Naive thymus-derived CD8-positive, alpha-beta T cell (primary cell): ENCODE data around the gene MUSTN1. TPM values are rescaled to one million over a fixed set of nuclear protein-coding genes. Genes with fewer than 3 reads are reported as not detected.

Experiments used
- ATAC-seq, 2 donors: fragments of 150-1000 bp; cut with Tn5 transposase in 1 of 2; sonication (Bioruptor Pico), chemical (Tn5 transposase) in 1 of 2; 1 replicate in 1 of 2; 2 replicates in 1 of 2; pipeline ENCODE4 v1.10.0; 2021; ENCODE audit warnings: mild to moderate bottlenecking in 2 of 2, moderate library complexity in 2 of 2
- POLR2A ChIA-PET: fragments of 350-600 bp; sonication (Branson Sonifier 250); formaldehyde crosslinking; loops from one replicate; lab custom pipeline; 2021; ENCODE audit warnings: antibody characterized with exemption; lab: Charles Lee
- DNase-seq, 10 donors: peaks; one replicate each; pipeline versions ENCODE4 v3.0.0 to v3.0.0-alpha.2; 2020 to 2022
- H3K27ac Mint-ChIP-seq, 10 donors: one replicate each; pipeline ENCODE4 v1.8.0; 2020 to 2022; ENCODE audit warnings: mild to moderate bottlenecking in 10 of 10, mixed read lengths in 10 of 10, moderate library complexity in 4 of 10, inconsistent platforms in 1 of 10
- H3K27me3 Mint-ChIP-seq, 5 donors: one replicate each; pipeline ENCODE4 v1.8.0; 2021 to 2022; ENCODE audit warnings: mixed read lengths in 5 of 5
- H3K36me3 Mint-ChIP-seq, 3 donors: one replicate each; pipeline ENCODE4 v1.8.0; 2020 to 2022; ENCODE audit warnings: mixed read lengths in 3 of 3, mild to moderate bottlenecking in 2 of 3, inconsistent platforms in 1 of 3
- H3K4me1 Mint-ChIP-seq, 4 donors: one replicate each; pipeline ENCODE4 v1.8.0; 2021 to 2022; ENCODE audit warnings: mixed read lengths in 4 of 4
- H3K4me3 Mint-ChIP-seq, 10 donors: one replicate each; pipeline ENCODE4 v1.8.0; 2020 to 2022; ENCODE audit warnings: mild to moderate bottlenecking in 10 of 10, mixed read lengths in 10 of 10, moderate library complexity in 6 of 10, inconsistent platforms in 1 of 10
- H3K9me3 Mint-ChIP-seq, 9 donors: one replicate each; pipeline ENCODE4 v1.8.0; 2020 to 2022; ENCODE audit warnings: mixed read lengths in 9 of 9, mild to moderate bottlenecking in 3 of 9, inconsistent platforms in 1 of 9, moderate library complexity in 1 of 9
- polyA plus RNA-seq, 3 donors: library from polyadenylated mRNA; unstranded; fragments of 300-500 nt; fragmentation: Illumina TruSeq; gene quantifications; one replicate each; pipeline ENCODE4 v1.2.3, GENCODE V29; 2021
- total RNA-seq, 8 experiments: library from RNA in 2 of 8; stranded (reverse) in 2 of 8; gene quantifications; one replicate each; pipeline ENCODE4 v1.2.3 and lab custom pipeline; 2021 to 2026

The MUSTN1 gene
- total and polyA plus RNA-seq, 5 experiments from 2014 or later, result 0.68 to 3.4 TPM; not detected in 3

DNA sequence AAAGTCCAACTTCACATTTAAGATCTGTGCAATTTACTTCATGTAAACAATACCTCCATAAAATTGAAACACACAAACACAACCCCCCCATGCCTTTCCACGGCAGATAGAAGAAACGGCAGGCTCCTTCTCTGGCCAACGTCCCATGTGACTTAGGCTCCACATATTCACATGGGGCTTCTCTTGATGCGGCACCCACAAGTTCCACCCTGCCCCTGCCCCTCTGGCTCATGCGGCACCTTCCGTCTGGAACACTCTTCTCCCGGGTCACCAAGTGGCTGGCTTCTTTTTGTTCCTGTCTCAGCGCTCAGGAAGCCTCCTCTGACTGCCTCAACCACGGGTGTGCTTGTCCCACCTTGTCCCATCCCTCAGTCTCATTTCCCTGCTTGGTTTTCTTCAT is 36.9 kb upstream of the MUSTN1 start:
- ATAC-seq (no peak), DNase-seq (no peak)
- Mint-ChIP-seq H3K9me3 (no peaks in the 10 kb centered on the region), H3K27me3 (no peaks in the 10 kb centered on the region), H3K36me3 (peaks cover 0 to 2% (median 2%) of the 10 kb centered on the region in 3 donors), H3K27ac (peak overlapping the region in 3 of 10 donors; percentile 30 to 56 (median 43)), H3K4me1 (peaks cover 15 to 36% (median 28%) of the 10 kb centered on the region in 4 donors), H3K4me3 (no peak overlapping the region)
- POLR2A ChIA-PET, result interaction anchor here (0.6 kb wide), 1 partner anchor 145 kb away, joined by 3 read pairs; no protein-coding TSS in a partner anchor

DNA sequence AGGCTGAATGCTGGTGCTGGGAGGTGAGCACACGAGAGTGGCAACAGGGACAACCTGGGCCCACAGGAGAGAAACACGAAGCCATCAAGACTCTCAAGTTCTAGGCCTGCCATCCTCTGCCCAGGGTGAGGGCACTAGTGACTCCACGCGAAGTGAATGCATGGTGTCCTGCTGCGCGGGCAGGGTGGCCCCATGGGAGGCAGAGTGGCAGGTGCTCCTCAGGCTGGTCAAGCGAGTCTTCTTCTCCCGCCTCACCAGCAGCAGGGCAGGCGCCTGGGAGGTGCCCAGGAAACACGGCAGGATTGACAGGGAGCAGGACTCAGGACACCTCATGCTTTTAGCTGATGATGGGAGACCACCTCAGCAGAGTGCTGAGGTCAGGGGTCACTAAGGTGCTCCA is 35.7 kb upstream of the MUSTN1 start:
- H3K27me3 Mint-ChIP-seq, result no peaks in the 10 kb centered on the region
- POLR2A ChIA-PET, result no interaction called here
- peaks cover 8 to 14% (median 12%) of the 10 kb centered on the region in 3 donors for H3K36me3 Mint-ChIP-seq
- H3K4me3 Mint-ChIP-seq, result no peak overlapping the region
- peaks cover 3 to 13% (median 5%) of the 10 kb centered on the region in 9 donors for H3K9me3 Mint-ChIP-seq
- H3K4me1 Mint-ChIP-seq, result peaks cover 14 to 24% (median 22%) of the 10 kb centered on the region in 4 donors
- DNase-seq (no peak), ATAC-seq (no peak)
- no peak overlapping the region for H3K27ac Mint-ChIP-seq

DNA sequence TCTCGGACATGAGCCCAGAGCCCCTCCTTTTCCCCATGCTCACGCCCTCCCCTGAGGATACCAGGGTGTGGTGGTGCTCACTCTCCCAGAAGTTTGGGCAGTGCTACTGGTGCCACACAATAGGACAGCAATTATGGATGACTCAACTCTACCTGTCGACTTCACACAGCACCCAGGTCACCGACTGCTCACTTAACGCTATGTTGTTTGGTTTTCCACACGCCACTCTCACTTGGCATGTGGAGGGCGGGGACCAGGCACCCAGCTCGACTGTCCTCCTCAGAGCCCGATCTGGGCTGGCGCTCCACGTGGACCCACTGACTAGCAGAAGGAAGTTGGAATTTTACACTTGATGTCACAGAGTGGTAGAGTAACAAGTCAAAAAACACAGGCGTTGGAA is 31.6 kb upstream of the MUSTN1 start:
- no peak overlapping the region for H3K27ac Mint-ChIP-seq
- POLR2A ChIA-PET, result no interaction called here
- no peak overlapping the region for H3K4me3 Mint-ChIP-seq
- peaks cover 1 to 22% (median 8%) of the 10 kb centered on the region in 4 donors for H3K4me1 Mint-ChIP-seq
- no peak for DNase-seq
- H3K9me3 Mint-ChIP-seq, result peaks cover 3 to 20% (median 11%) of the 10 kb centered on the region in 9 donors
- ATAC-seq, result no peak
- no peaks in the 10 kb centered on the region for H3K27me3 Mint-ChIP-seq
- peaks cover 8 to 17% (median 15%) of the 10 kb centered on the region in 3 donors for H3K36me3 Mint-ChIP-seq

DNA sequence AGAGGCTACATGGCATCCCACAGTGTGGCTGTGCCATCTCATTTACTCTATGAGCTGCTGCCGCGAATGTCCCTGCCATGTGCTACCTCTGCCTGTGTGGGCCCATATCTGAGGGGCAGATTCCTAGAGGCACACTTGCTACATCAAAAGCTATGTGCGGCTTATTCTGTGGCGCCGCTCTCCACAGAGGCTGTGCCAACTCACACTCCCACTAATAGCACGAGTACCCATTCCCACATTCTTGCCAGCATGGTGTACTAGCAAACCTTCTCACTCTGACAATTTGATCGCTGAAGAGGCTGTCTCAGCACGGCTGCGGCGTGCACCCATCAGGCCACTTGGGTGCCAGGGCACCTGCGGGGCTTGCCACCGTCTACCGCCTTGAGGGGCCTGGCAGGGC is 31.2 kb upstream of the MUSTN1 start:
- H3K4me1 Mint-ChIP-seq, result peaks cover 1 to 22% (median 7%) of the 10 kb centered on the region in 4 donors
- no peak overlapping the region for H3K4me3 Mint-ChIP-seq
- no peak for DNase-seq
- ATAC-seq, result no peak
- no peak overlapping the region for H3K27ac Mint-ChIP-seq
- H3K9me3 Mint-ChIP-seq, result peaks cover 3 to 20% (median 11%) of the 10 kb centered on the region in 9 donors
- H3K27me3 Mint-ChIP-seq, result no peaks in the 10 kb centered on the region
- POLR2A ChIA-PET, result no interaction called here
- peaks cover 8 to 17% (median 15%) of the 10 kb centered on the region in 3 donors for H3K36me3 Mint-ChIP-seq

DNA sequence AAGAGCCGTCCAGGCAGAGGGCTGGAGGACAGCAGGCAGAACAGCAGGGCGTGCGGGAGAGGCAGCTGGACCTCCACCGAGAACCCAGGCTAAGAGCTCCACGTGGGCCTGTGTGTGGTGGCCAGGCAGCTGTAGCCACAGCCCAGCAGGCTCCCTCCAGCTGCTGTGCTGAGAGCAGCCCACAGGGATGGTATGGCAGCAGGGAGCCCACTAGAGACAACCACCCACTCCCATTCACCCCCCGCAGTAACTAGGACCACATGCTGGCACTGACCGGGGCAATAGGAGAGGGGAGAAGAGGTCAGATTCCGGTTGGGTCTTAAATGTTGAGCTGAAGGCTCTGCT is 25.6 kb upstream of the MUSTN1 start:
- no peaks in the 10 kb centered on the region for H3K27me3 Mint-ChIP-seq
- peaks cover 0 to 25% (median 11%) of the 10 kb centered on the region in 4 donors for H3K4me1 Mint-ChIP-seq
- peaks cover 0 to 11% (median 3%) of the 10 kb centered on the region in 3 donors for H3K36me3 Mint-ChIP-seq
- no peak overlapping the region for H3K4me3 Mint-ChIP-seq
- DNase-seq (peak in 1 of 10 donors; percentile 54), ATAC-seq (no peak)
- peaks cover 0 to 16% (median 3%) of the 10 kb centered on the region in 9 donors for H3K9me3 Mint-ChIP-seq
- POLR2A ChIA-PET, result interaction anchor here (1.4 kb wide), 1 partner anchor 36 kb away, joined by 3 read pairs; no protein-coding TSS in a partner anchor
- peak overlapping the region in 3 of 10 donors; percentile 7 to 41 (median 24) for H3K27ac Mint-ChIP-seq

DNA sequence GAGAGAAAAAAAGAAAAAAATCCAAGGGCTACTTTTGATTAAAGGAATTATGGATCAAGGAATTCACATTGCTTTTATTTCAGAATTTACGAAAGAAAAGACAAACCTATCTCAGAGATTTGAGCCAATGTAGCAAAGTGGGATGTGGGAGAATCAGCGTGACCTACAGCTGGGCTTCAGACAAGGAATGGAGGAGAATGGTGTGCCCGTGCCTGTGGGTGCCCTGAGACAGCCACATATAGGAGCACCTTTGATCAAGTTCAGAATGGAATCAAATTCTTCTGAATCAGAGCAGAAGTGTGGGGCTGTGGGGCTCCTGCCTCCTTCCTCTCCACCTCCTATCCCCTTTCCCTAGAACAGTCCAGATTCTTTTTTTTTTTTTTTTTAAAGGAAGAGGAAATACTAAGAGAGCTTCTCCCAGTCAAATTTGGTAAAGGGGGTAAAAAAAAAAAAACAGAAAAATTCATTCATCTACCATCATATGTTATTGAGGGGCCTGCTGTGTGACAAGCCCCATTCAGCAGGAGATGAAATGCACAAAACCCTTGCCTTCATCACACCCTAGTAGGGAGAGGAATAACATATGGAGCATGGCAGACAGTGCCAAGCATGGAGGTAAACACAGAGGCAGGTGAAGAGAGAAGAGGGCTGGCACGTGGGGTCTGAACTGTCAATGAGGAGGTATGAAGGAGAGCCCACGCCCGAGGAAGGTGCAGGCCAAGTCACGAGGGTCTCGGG is 25.0 kb upstream of the MUSTN1 start:
- Mint-ChIP-seq H3K36me3 (peaks cover 0 to 12% (median 0%) of the 10 kb centered on the region in 3 donors), H3K4me3 (no peak overlapping the region), H3K9me3 (peaks cover 0 to 10% (median 0%) of the 10 kb centered on the region in 9 donors), H3K27ac (peak overlapping the region in 3 of 10 donors; percentile 7 to 41 (median 24)), H3K4me1 (peaks cover 0 to 25% (median 11%) of the 10 kb centered on the region in 4 donors), H3K27me3 (no peaks in the 10 kb centered on the region)
- DNase-seq (no peak), ATAC-seq (no peak)
- POLR2A ChIA-PET, result interaction anchor here (1.4 kb wide), 1 partner anchor 37 kb away, joined by 3 read pairs; no protein-coding TSS in a partner anchor

DNA sequence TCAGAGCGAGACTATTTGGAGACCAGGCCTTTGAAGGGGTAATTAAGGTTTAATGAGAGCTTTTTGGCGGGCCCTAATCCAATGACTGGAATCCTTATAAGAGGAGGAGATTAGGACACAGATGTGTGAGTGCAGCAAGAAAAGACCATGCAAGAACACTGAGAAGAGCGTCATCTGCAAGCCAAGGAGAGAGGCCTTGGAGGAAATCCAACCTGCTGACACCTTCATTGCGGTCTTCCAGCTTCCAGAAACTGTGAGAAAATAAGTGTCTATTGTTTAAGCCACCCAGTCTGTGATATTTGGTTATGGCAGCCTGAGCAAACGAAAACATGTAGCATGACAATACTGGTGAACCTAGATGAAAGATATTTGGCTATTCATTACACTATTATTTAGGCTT is 23.0 kb upstream of the MUSTN1 start:
- POLR2A ChIA-PET, result no interaction called here
- no peak for ATAC-seq

DNA sequence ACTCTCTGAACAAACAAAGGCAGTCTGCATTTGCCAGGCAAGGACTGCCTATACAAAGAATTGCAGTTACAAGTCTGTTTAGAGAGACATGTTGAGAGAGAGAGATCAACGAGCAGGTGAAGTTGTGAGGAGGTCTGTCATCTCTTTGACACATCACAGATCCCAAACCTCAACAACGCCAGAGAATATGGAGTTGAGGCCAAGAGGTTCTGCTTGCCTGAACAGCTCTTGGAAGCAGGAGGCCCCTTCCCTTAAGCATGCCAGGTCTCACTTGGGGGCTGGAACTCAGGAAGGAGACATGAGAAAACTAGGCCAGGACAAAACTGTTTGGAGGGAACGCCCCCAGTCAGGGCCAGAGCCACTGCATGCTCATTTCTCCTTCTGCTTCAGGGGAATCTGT is 22.3 kb upstream of the MUSTN1 start:
- DNase-seq (no peak), ATAC-seq (no peak)
- no peak overlapping the region for H3K27ac Mint-ChIP-seq
- peaks cover 0 to 17% (median 10%) of the 10 kb centered on the region in 4 donors for H3K4me1 Mint-ChIP-seq
- no peaks in the 10 kb centered on the region for H3K27me3 Mint-ChIP-seq
- POLR2A ChIA-PET, result no interaction called here
- peaks cover 0 to 24% (median 2%) of the 10 kb centered on the region in 3 donors for H3K36me3 Mint-ChIP-seq
- no peaks in the 10 kb centered on the region for H3K9me3 Mint-ChIP-seq
- no peak overlapping the region for H3K4me3 Mint-ChIP-seq

More for the DNA sequence above, 23.0 kb upstream of the MUSTN1 start:
- Mint-ChIP-seq H3K4me3 (no peak overlapping the region), H3K9me3 (no peaks in the 10 kb centered on the region), H3K27ac (no peak overlapping the region), H3K27me3 (no peaks in the 10 kb centered on the region), H3K4me1 (peaks cover 0 to 24% (median 11%) of the 10 kb centered on the region in 4 donors), H3K36me3 (peaks cover 0 to 16% (median 0%) of the 10 kb centered on the region in 3 donors)
- DNase-seq, result no peak

DNA sequence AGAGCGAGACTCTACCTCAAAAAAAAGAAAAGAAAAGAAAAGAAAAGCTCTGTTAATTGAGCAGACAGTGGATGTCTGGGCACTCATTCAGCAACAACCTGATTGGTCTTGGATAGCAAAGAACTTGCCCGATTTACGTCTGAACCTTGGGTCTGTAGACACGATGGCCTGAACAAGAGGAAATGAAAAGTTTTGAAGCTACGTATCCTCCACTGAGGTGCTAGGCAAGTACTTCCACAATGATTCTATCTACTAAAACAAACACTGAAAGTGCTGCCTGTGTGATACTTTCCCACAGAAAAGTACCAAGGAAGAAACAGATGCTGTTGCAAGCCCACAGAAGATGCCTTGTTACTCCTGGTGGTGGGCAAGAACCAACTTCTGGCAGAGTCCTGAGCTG is 21.8 kb upstream of the MUSTN1 start:
- POLR2A ChIA-PET, result no interaction called here
- H3K4me3 Mint-ChIP-seq, result no peak overlapping the region

DNA sequence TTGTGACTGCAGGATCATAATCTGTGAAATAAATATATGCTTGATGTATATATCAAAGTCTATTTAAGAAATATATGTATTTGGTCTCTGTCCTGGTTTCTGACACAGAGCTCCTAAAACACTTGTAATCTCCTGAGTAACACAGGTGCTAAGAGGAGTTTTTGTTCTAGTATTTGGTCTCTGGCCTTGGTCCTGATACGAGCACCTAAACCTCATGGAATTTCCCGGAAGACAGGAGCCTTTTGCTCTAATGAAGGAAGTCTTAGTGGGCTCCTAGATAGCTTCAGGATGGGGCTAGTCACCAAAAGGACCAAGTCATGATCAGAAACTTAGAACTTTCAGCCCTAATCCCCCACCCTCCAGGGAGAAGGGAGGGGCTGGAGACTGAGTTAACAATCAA is 19.2 kb upstream of the MUSTN1 start:
- DNase-seq, result no peak
- no peak overlapping the region for H3K4me3 Mint-ChIP-seq
- POLR2A ChIA-PET, result interaction anchor here (0.6 kb wide), 1 partner anchor 229 kb away, joined by 10 read pairs; no protein-coding TSS in a partner anchor
- no peaks in the 10 kb centered on the region for H3K27me3 Mint-ChIP-seq
- peaks cover 0 to 41% (median 5%) of the 10 kb centered on the region in 3 donors for H3K36me3 Mint-ChIP-seq
- H3K27ac Mint-ChIP-seq, result no peak overlapping the region
- ATAC-seq, result no peak
- H3K9me3 Mint-ChIP-seq, result no peaks in the 10 kb centered on the region
- H3K4me1 Mint-ChIP-seq, result peaks cover 0 to 5% (median under 1%) of the 10 kb centered on the region in 4 donors

More for the DNA sequence above, 21.8 kb upstream of the MUSTN1 start:
- Mint-ChIP-seq H3K9me3 (no peaks in the 10 kb centered on the region), H3K27me3 (no peaks in the 10 kb centered on the region), H3K27ac (no peak overlapping the region), H3K4me1 (peaks cover 0 to 13% (median 8%) of the 10 kb centered on the region in 4 donors), H3K36me3 (peaks cover 0 to 28% (median 5%) of the 10 kb centered on the region in 3 donors)
- ATAC-seq, result no peak
- DNase-seq, result no peak

DNA sequence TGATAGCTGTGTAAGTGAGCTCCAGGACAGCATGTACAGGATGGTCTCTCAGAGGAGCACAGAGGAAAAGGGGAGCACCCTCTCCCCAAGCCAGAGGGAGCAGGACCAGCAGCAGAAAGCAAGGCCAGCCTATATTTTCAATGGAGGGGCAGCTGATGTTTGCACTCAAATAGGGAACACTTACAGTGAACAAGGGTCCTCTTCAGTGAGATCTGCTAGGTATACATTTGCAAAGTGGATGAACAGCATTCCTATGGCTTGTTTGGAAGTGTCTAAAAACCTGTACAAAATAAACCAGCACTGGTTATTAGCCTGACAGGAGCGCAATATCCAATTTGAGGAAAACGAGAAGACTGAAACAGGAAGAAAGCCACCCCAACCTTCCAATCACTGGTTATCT is 17.6 kb upstream of the MUSTN1 start:
- no peak overlapping the region for H3K27ac Mint-ChIP-seq
- no peak for ATAC-seq
- H3K36me3 Mint-ChIP-seq, result peaks cover 0 to 52% (median 5%) of the 10 kb centered on the region in 3 donors
- POLR2A ChIA-PET, result no interaction called here
- DNase-seq, result no peak
- H3K9me3 Mint-ChIP-seq, result no peaks in the 10 kb centered on the region
- no peak overlapping the region for H3K4me3 Mint-ChIP-seq
- H3K4me1 Mint-ChIP-seq, result peaks cover 0 to 3% (median under 1%) of the 10 kb centered on the region in 4 donors
- no peaks in the 10 kb centered on the region for H3K27me3 Mint-ChIP-seq

DNA sequence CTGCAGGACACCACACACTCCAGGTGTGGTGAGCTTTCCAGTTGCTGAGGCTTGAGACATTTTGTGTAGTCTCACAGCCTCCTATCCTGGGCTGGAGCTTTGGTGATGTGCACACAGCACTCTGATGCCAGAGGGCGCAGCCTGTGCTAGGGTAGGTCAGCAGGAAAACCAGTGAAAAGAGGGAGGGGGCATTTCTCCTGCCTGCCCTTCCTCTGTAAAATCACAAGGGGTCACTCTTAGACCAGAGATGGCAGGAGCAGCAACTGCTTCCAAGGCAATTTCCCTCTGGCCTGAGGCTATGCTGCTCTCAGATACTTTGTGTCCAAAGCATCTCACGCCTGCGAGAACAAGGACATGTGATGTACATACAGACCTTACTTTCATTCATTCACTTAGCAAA is 16.5 kb upstream of the MUSTN1 start:
- DNase-seq, result peak in 5 of 10 donors; percentile 4 to 28 (median 23)
- Mint-ChIP-seq H3K4me3 (no peak overlapping the region), H3K27me3 (no peaks in the 10 kb centered on the region), H3K36me3 (peaks cover 0 to 51% (median 5%) of the 10 kb centered on the region in 3 donors), H3K4me1 (peaks cover 0 to 3% (median under 1%) of the 10 kb centered on the region in 4 donors), H3K27ac (peak overlapping the region in 1 of 10 donors; percentile 40), H3K9me3 (no peaks in the 10 kb centered on the region)
- POLR2A ChIA-PET, result interaction anchor here (0.5 kb wide), 1 partner anchor 135 kb away, joined by 4 read pairs; no protein-coding TSS in a partner anchor
- peak; percentile 49 to 53 for ATAC-seq

DNA sequence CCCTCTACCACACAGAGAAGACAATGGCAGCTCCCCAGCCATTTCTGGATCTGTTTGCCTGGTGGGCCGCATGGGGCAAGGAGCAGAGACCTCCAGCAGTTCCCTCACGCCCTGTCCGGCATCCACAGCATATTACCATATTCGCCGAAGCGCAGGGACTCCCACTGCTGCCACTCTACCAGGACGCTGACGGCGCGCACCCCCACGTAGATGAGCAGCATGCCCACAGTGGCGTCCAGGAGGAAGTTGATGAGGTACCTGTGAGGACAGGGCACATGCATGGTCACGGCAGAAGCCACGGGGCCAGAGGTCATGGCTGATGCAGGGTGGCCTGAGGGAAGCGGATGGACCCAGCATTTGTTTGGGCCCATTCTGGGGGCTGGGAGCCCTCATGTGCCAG is 14.8 kb upstream of the MUSTN1 start:
- Mint-ChIP-seq H3K9me3 (no peaks in the 10 kb centered on the region), H3K4me1 (peaks cover 0 to 4% (median 0%) of the 10 kb centered on the region in 4 donors), H3K4me3 (no peak overlapping the region), H3K36me3 (peaks cover 0 to 47% (median 5%) of the 10 kb centered on the region in 3 donors), H3K27ac (peak overlapping the region in 1 of 10 donors; percentile 41), H3K27me3 (no peaks in the 10 kb centered on the region)
- POLR2A ChIA-PET, result no interaction called here
- DNase-seq, result no peak
- no peak for ATAC-seq
